ENCODE measurements around the gene MMD2. TPM values are rescaled to one million over a fixed set of nuclear protein-coding genes. Genes with fewer than 3 reads are reported as not detected.

Gene MMD2
- total RNA-seq, 6 experiments from 2014 or later, result not detected

DNA sequence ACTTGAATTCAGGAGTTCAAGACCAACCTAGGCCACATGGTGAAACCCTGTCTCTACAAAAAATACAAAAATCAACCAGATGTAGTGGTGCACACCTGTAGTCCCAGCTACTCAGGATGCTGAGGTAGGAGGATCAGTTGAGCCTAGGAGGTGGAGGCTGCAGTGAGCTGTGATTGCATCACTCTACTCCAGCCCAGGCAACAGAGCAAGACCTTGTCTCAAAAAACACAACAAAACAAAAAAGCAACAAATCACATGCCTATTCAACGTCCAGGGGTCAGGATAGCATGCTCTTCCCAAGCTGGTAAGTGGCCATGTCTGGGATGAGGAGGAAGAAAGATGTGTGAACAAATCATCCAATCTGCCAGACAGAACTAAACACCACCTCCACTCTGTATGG lies 69.3 kb downstream of the MMD2 start:
- no peak for DNase-seq
- Mint-ChIP-seq H3K4me1 (ENCODE audit: low read depth) (no peaks in the 10 kb centered on the region), H3K36me3 (ENCODE audit: low read depth) (0 out of 2 replicates have a peak, but pooled peaks cover 6% of the 10 kb centered on the region), H3K4me3 (no peak overlapping the region), H3K9me3 (peaks cover 5% of the 10 kb centered on the region; the same call in 1 of the 2 replicates), H3K27ac (no peak overlapping the region), H3K27me3 (ENCODE audit: insufficient read depth) (peaks cover 8% of the 10 kb centered on the region)
- TF ChIP-seq, protein P1, sequence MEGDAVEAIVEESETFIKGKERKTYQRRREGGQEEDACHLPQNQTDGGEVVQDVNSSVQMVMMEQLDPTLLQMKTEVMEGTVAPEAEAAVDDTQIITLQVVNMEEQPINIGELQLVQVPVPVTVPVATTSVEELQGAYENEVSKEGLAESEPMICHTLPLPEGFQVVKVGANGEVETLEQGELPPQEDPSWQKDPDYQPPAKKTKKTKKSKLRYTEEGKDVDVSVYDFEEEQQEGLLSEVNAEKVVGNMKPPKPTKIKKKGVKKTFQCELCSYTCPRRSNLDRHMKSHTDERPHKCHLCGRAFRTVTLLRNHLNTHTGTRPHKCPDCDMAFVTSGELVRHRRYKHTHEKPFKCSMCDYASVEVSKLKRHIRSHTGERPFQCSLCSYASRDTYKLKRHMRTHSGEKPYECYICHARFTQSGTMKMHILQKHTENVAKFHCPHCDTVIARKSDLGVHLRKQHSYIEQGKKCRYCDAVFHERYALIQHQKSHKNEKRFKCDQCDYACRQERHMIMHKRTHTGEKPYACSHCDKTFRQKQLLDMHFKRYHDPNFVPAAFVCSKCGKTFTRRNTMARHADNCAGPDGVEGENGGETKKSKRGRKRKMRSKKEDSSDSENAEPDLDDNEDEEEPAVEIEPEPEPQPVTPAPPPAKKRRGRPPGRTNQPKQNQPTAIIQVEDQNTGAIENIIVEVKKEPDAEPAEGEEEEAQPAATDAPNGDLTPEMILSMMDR (IDR thresholded peaks at IDR 0.05), result no peak

DNA sequence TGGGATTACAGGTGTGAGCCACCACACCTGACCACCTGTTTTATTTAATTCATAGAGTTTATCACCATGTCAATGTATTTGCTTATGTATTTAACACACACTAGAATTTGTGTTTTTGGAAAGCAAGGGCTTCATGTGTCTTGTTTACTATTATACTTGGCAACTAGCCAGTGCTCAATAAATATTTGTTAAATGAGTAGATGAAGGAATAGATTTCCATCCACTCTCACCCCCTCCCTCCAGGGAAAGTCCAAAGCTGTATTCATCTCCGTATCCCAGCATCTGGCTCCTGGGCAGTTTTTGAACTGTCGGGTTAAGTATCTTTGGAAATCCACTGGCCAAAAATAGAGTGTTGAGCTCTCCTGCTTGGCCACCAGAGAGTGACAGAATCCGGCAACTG lies 70.8 kb downstream of the MMD2 start:
- Mint-ChIP-seq H3K36me3 (ENCODE audit: low read depth) (no peaks in the 10 kb centered on the region), H3K9me3 (no peaks in the 10 kb centered on the region), H3K4me3 (no peak overlapping the region), H3K27me3 (ENCODE audit: insufficient read depth) (peaks cover 10% of the 10 kb centered on the region), H3K4me1 (ENCODE audit: low read depth) (no peaks in the 10 kb centered on the region), H3K27ac (no peak overlapping the region)
- TF ChIP-seq, protein P1 (IDR thresholded peaks at IDR 0.05), result no peak
- no peak for DNase-seq

DNA sequence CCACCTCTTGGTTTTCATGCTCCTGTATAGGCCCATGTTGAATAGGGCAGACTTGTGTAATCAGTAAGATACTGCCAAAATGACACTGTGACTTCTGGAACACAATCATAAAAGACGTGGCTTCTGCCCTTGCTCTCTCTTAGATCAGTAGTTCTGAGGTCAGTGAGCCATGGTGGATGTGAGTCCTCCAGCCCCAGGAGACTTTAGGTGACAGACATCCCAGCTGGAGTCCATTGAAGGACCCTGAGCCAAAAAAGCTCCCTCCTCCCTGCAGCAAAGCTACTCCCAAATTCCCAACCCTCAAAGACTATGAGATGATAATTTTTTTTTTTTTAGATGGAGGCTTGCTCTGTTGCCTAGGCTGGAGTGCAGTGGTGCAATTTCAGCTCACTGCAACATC lies 72.3 kb downstream of the MMD2 start:
- Mint-ChIP-seq H3K9me3 (no peaks in the 10 kb centered on the region), H3K27ac (no peak overlapping the region), H3K27me3 (ENCODE audit: insufficient read depth) (peaks cover 14% of the 10 kb centered on the region), H3K4me1 (ENCODE audit: low read depth) (peaks cover 11% of the 10 kb centered on the region), H3K36me3 (ENCODE audit: low read depth) (no peaks in the 10 kb centered on the region), H3K4me3 (no peak overlapping the region)
- DNase-seq, result no peak
- TF ChIP-seq, protein P1 (IDR thresholded peaks at IDR 0.05), result no peak

DNA sequence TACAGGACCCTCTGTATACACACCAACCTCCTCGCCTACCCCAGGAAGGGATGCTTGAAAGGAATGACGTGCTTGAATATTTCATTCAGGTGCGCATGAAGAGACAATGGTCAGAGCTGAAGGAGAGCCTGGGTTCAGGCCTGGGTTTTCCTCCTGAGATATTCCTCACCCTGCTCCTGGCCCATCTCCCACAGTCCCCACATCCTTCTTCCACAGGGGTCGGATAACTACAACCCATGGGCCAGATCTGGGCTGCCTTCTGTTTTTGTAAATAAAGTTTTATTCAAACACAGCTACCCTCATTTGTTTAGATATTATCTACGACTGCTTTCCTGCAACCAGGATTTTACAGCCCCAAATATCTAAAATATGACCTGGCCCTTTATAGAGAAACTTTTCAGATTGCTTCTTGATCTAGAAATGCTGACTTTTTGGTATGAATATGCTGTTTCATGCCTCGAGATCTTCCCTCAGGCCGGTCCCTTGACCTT lies 73.6 kb downstream of the MMD2 start:
- no peaks in the 10 kb centered on the region for H3K36me3 Mint-ChIP-seq (ENCODE audit: low read depth)
- DNase-seq, result no peak
- peaks cover 14% of the 10 kb centered on the region for H3K27me3 Mint-ChIP-seq (ENCODE audit: insufficient read depth)
- H3K27ac Mint-ChIP-seq, result no peak overlapping the region
- TF ChIP-seq, protein P1 (IDR thresholded peaks at IDR 0.05), result no peak
- H3K4me1 Mint-ChIP-seq (ENCODE audit: low read depth), result peaks cover 11% of the 10 kb centered on the region
- H3K4me3 Mint-ChIP-seq, result no peak overlapping the region
- H3K9me3 Mint-ChIP-seq, result no peaks in the 10 kb centered on the region

DNA sequence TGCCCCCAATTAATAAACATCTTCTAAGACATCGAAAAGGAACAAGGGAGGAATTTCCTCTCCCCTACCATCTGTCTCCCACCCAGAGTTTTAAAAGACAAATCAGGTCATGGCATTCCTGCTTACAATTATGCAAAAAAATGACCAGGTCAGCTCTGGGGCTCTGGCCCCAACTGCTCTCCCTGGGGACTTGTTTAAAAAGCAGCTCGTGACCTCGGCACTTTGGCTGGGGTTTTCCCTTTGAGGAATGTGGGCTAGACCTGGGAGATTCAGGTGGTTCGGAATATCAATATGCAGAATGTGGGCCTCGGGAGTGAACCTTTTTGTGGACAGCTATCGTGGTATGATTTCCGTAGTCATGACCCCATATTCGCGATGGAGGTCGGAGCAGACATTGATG lies 74.8 kb downstream of the MMD2 start:
- no peak for DNase-seq
- no peak overlapping the region for H3K27ac Mint-ChIP-seq
- peaks cover 19% of the 10 kb centered on the region for H3K27me3 Mint-ChIP-seq (ENCODE audit: insufficient read depth)
- H3K9me3 Mint-ChIP-seq, result no peaks in the 10 kb centered on the region
- no peak overlapping the region for H3K4me3 Mint-ChIP-seq
- H3K4me1 Mint-ChIP-seq (ENCODE audit: low read depth), result peaks cover 11% of the 10 kb centered on the region
- H3K36me3 Mint-ChIP-seq (ENCODE audit: low read depth), result no peaks in the 10 kb centered on the region
- TF ChIP-seq, protein P1 (IDR thresholded peaks at IDR 0.05), result no peak
